H1 (cell line): ENCODE measurements around the gene ZBTB4. TPM values are rescaled to one million over a fixed set of nuclear protein-coding genes. Genes with fewer than 3 reads are reported as not detected.

ENCODE experiments used
- CTCF ChIA-PET: fragments of 300-600 bp; sonication (Branson Sonifier 250); formaldehyde crosslinking; loops from one replicate; lab custom pipeline; 2021; ENCODE audit not compliant: partially characterized antibody; lab: Charles Lee
- POLR2A ChIA-PET: fragments of 300-600 bp; sonication (Branson Sonifier 250); formaldehyde crosslinking; loops from one replicate; lab custom pipeline; 2021; ENCODE audit warnings: inconsistent platforms; ENCODE audit not compliant: partially characterized antibody; lab: Charles Lee
- DNase-seq, 2 experiments: peaks; one replicate each; pipeline versions ENCODE4 v3.0.0 to v3.0.0-alpha.2; 2010 to 2022; ENCODE audit warnings: low spot score in 2 of 2, low read depth in 1 of 2, mixed read lengths in 1 of 2
- FAIRE-seq: peaks from 2 replicates; lab custom pipeline; 2011; peaks lifted over from hg19 to GRCh38; lab: Jason Lieb, UNC
- H2AFZ ChIP-seq: 2 replicates; pipeline ENCODE4 v1.8.1; 2012; ENCODE audit warnings: low read length, inconsistent platforms
- H2AK5ac ChIP-seq: 2 replicates; pipeline ENCODE4 v1.6.1; 2013; ENCODE audit warnings: low read depth, low read length
- H2BK120ac ChIP-seq: replicated peaks from 2 replicates; pipeline ENCODE3; 2013; ENCODE audit warnings: low read depth, low read length, inconsistent platforms
- H2BK12ac ChIP-seq: 2 replicates; pipeline ENCODE4 v1.6.1; 2013; ENCODE audit warnings: low read depth, low read length
- H2BK15ac ChIP-seq: 2 replicates; pipeline ENCODE4 v1.6.1; 2013; ENCODE audit warnings: low read length
- H2BK20ac ChIP-seq: 2 replicates; pipeline ENCODE4 v1.6.1; 2013; ENCODE audit warnings: low read length
- H2BK5ac ChIP-seq: 2 replicates; pipeline ENCODE4 v1.6.1; 2013; ENCODE audit warnings: low read depth, low read length
- H3K14ac ChIP-seq: 2 replicates; pipeline ENCODE4 v1.6.1; 2013; ENCODE audit warnings: inconsistent platforms; ENCODE audit not compliant: insufficient read length
- H3K18ac ChIP-seq: 2 replicates; pipeline ENCODE4 v1.6.1; 2013; ENCODE audit warnings: low read length; ENCODE audit errors: extremely low read depth
- H3K23ac ChIP-seq: 2 replicates; pipeline ENCODE4 v1.6.1; 2013; ENCODE audit warnings: inconsistent platforms; ENCODE audit not compliant: insufficient read length
- H3K23me2 ChIP-seq: 2 replicates; pipeline ENCODE4 v1.6.1; 2013; ENCODE audit warnings: low read depth, low read length
- H3K27ac ChIP-seq: 2 replicates; pipeline ENCODE4 v1.6.1; 2011; ENCODE audit warnings: low read depth, low read length, inconsistent platforms
- H3K27me3 ChIP-seq, 4 experiments: replicated peaks in 1 of 4; 1 replicate in 1 of 4; 2 replicates in 3 of 4; pipeline versions ENCODE4 v1.6.1 to v1.8.1; 2011 to 2013; ENCODE audit warnings: low read length in 3 of 4, mild to moderate bottlenecking in 3 of 4, inconsistent platforms in 2 of 4, mixed read lengths in 2 of 4, moderate library complexity in 1 of 4; ENCODE audit not compliant: control insufficient read depth in 3 of 4, insufficient read depth in 3 of 4; ENCODE audit errors: extremely low read depth in 1 of 4
- H3K36me3 ChIP-seq, 4 experiments: 2 replicates each; pipeline versions ENCODE4 v1.6.1 to v1.8.1; 2011 to 2013; ENCODE audit warnings: mild to moderate bottlenecking in 4 of 4, low read length in 3 of 4, moderate library complexity in 2 of 4, control low read depth in 1 of 4, inconsistent platforms in 1 of 4; ENCODE audit not compliant: insufficient read depth in 4 of 4, control insufficient read depth in 2 of 4
- H3K4ac ChIP-seq: replicated peaks from 2 replicates; pipeline ENCODE3; 2013; ENCODE audit warnings: low read length, low read depth, mixed read lengths, inconsistent platforms; ENCODE audit not compliant: insufficient read length
- H3K4me1 ChIP-seq, 4 experiments: replicated peaks in 1 of 4; 1 replicate in 1 of 4; 2 replicates in 3 of 4; pipeline versions ENCODE4 v1.6.1 to v1.8.1; 2011 to 2013; ENCODE audit warnings: low read length in 3 of 4, inconsistent platforms in 2 of 4, mixed read lengths in 1 of 4; ENCODE audit not compliant: insufficient read depth in 4 of 4, control insufficient read depth in 3 of 4
- H3K4me2 ChIP-seq, 2 experiments: 2 replicates each; pipeline versions ENCODE4 v1.6.1 to v1.8.1; 2011 to 2013; ENCODE audit warnings: low read depth in 2 of 2, low read length in 2 of 2, control low read depth in 1 of 2, inconsistent platforms in 1 of 2, mild to moderate bottlenecking in 1 of 2; ENCODE audit not compliant: insufficient read depth in 1 of 2
- H3K4me3 ChIP-seq, 4 experiments: fragments of 200-600, 300-600 bp in 1 of 4; sonication (generic), shearing (Covaris generic), sonication (Bioruptor Twin) in 1 of 4; 2 replicates each; pipeline versions ENCODE4 v1.5.1 to v1.8.1; 2011 to 2016; ENCODE audit warnings: low read length in 4 of 4, low read depth in 3 of 4, control low read depth in 2 of 4, inconsistent platforms in 2 of 4, mild to moderate bottlenecking in 2 of 4, mixed read lengths in 1 of 4, moderate library complexity in 1 of 4; ENCODE audit not compliant: insufficient read depth in 2 of 4; ENCODE audit errors: extremely low read depth in 1 of 4
- H3K56ac ChIP-seq: replicated peaks from 2 replicates; pipeline ENCODE3; 2013; ENCODE audit warnings: low read depth, mild to moderate bottlenecking, mixed read lengths, low read length, inconsistent platforms; ENCODE audit not compliant: insufficient read length
- H3K79me1 ChIP-seq: 2 replicates; pipeline ENCODE4 v1.6.1; 2013; ENCODE audit warnings: low read depth, low read length, control low read depth
- H3K79me2 ChIP-seq, 2 experiments: 2 replicates each; pipeline versions ENCODE4 v1.6.1 to v1.8.1; 2012 to 2013; ENCODE audit warnings: low read length in 2 of 2, mild to moderate bottlenecking in 2 of 2, inconsistent platforms in 1 of 2; ENCODE audit not compliant: insufficient read depth in 2 of 2, control insufficient read depth in 1 of 2
- H3K9ac ChIP-seq, 4 experiments: replicated peaks in 1 of 4; 1 replicate in 1 of 4; 2 replicates in 3 of 4; pipeline versions ENCODE4 v1.6.1 to v1.8.1; 2011 to 2013; ENCODE audit warnings: low read depth in 3 of 4, low read length in 3 of 4, control low read depth in 2 of 4, mild to moderate bottlenecking in 2 of 4, moderate library complexity in 2 of 4, inconsistent platforms in 1 of 4; ENCODE audit errors: extremely low read depth in 1 of 4
- H3K9me3 ChIP-seq, 2 experiments: 2 replicates each; pipeline versions ENCODE4 v1.6.1 to v1.8.1; 2012 to 2013; ENCODE audit warnings: mild to moderate bottlenecking in 2 of 2, moderate library complexity in 2 of 2, control low read depth in 1 of 2, inconsistent platforms in 1 of 2, low read depth in 1 of 2, low read length in 1 of 2, mixed read lengths in 1 of 2; ENCODE audit not compliant: insufficient read depth in 2 of 2
- H4K20me1 ChIP-seq, 2 experiments: replicated peaks in 1 of 2; 2 replicates each; pipeline versions ENCODE3 to v1.8.1; 2011 to 2013; ENCODE audit warnings: inconsistent platforms in 2 of 2, low read length in 2 of 2, mild to moderate bottlenecking in 1 of 2; ENCODE audit not compliant: insufficient read depth in 2 of 2, control insufficient read depth in 1 of 2
- H4K5ac ChIP-seq: 2 replicates; pipeline ENCODE4 v1.6.1; 2013; ENCODE audit warnings: low read length, low read depth, mixed read lengths, inconsistent platforms; ENCODE audit not compliant: insufficient read length
- H4K8ac ChIP-seq: 2 replicates; pipeline ENCODE4 v1.8.0; 2013; ENCODE audit warnings: mild to moderate bottlenecking, moderate library complexity, low read length, inconsistent platforms; ENCODE audit not compliant: insufficient read depth; ENCODE audit errors: extremely low read depth
- H4K91ac ChIP-seq: replicated peaks from 2 replicates; pipeline ENCODE3; 2013; ENCODE audit warnings: low read length, mixed read lengths, inconsistent platforms; ENCODE audit not compliant: insufficient read length
- MAFK ChIP-seq: IDR thresholded peaks from 2 replicates; pipeline ENCODE4 v1.6.1; 2012; ENCODE audit warnings: low read depth, mild to moderate bottlenecking, improper control_type of control experiment, low read length
- SP1 ChIP-seq: IDR thresholded peaks from 2 replicates; pipeline ENCODE4 v1.6.1; 2011; ENCODE audit warnings: low read depth, low read length
- WGBS, 2 experiments: shearing (Covaris generic) in 1 of 2; methylation state at CpG; one replicate each; pipeline versions ENCODE4 v1.1.6 to v1.1.7; 2013 to 2015; ENCODE audit warnings: low lambda C conversion rate in 2 of 2, mixed read lengths in 2 of 2, inconsistent platforms in 1 of 2, low coverage in 1 of 2, missing lambda C conversion rate in 1 of 2; ENCODE audit not compliant: insufficient replicate concordance in 2 of 2, insufficient coverage in 1 of 2, insufficient read length in 1 of 2; ENCODE audit errors: extremely low coverage in 1 of 2, missing lambda C conversion rate in 1 of 2; 5-methylcytosine and 5-hydroxymethylcytosine counted together
- polyA plus RNA-seq, 7 experiments: library from polyadenylated mRNA; depleted of rRNA in 3 of 7; stranded (reverse) in 5 of 7; unstranded in 2 of 7; fragments of >200 nt in 5 of 7; fragments of 200-250 nt in 2 of 7; gene quantifications; 1 replicate in 5 of 7; 2 replicates in 1 of 7; 4 replicates in 1 of 7; pipeline versions ENCODE4 v1.2.1 to v1.2.3, GENCODE V29; 2011 to 2013; ENCODE audit warnings: missing spikeins in 2 of 7, mixed read lengths in 2 of 7
- total RNA-seq: library from RNA; stranded (reverse); fragmentation: NEBNext Ultra II Directional; extraction: Animal tissue kit (Norgen Biotek cat#: 25700); gene quantifications from 2 replicates; pipeline ENCODE4 v1.2.1, GENCODE V29; 2021

ZBTB4 gene
- total and polyA plus RNA-seq, 2 of the 8 experiments (the other 6 are each of a cell fraction or from before 2014, with no cell fraction given) = 5.9 to 10.1 TPM

DNA sequence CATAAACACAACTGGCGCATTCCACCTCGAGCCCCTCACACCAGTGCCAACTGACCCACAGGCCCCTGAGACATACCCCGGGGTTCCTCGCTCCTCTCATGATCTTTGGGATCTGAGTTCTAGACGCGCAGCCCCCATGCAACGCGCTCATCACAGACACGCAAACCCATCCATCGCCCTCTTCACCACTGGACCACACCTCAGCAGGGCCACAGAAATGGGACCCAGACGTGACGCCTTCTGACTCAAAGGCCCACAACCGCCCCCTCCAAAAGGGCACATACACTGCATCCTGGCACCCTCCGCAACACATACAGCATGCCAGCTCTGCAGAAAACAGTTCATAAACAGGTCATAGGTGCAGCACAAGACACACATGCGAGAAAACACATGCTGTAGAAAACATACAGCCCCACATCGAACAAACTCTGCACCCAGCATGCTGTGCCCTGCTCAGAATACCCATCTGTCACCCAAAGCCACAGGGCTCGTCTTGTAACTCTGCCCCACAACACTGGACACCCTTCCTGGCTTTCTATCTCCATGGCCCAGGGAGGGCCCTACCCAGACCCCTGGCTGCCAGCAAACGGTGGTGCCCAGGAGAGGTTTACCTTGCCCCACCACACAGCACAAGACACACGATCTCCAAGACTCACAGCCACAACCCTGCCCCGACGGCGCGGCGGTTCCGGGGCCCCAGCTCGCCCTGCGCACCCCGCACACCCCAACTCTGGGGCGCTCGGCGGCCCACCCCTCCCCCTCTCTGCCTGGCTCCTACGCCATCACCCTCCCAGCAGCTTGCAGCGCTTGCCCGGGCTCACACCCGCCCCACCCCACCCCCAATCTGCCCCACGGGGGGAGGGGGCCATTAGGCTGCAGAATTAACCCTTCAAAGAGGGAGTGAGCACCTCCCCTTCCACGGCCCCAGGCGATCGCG is 887 bp downstream of the ZBTB4 start:
- CTCF ChIA-PET = interaction anchor here (0.9 to 3.3 kb wide), 6 partner anchors 10 to 42 kb away, joined by 3 to 17 read pairs (median 4); partner anchors contain the start of gene TMEM102
- peak overlapping the region; percentile 41 to 94 (median 50) for H3K4me3 ChIP-seq
- no peak for FAIRE-seq
- TF ChIP-seq SP1 (no peak), MAFK (no peak)

More for the DNA sequence above, 887 bp downstream of the ZBTB4 start:
- Histone ChIP-seq H3K23me2 (peaks cover 16% of the 10 kb centered on the region), H4K20me1 (peaks cover 0 to 5% of the 10 kb centered on the region in 2 experiments), H3K18ac (peak overlapping the region; percentile 71), H3K36me3 (no peaks in the 10 kb centered on the region), H3K4me1 (peaks cover 2 to 28% (median 21%) of the 10 kb centered on the region in 4 experiments), H3K79me1 (peaks cover 12% of the 10 kb centered on the region), H3K4ac (peak overlapping the region; percentile 95), H3K27ac (peak overlapping the region; percentile 56), H3K14ac (no peak overlapping the region), H3K9me3 (no peaks in the 10 kb centered on the region), H2BK20ac (peak overlapping the region; percentile 15; the same call in 1 of the 2 replicates), H2BK15ac (peak overlapping the region; percentile 55), H2AFZ (no peak overlapping the region), H4K5ac (peak overlapping the region; percentile 51), H3K23ac (no peak overlapping the region), H4K91ac (peak overlapping the region; percentile 42), H3K56ac (peak overlapping the region; percentile 77), H4K8ac (peak overlapping the region; percentile 93), H3K9ac (peak overlapping the region in 3 of 4 experiments; percentile 48 to 65 (median 62); a peak in 6 of 7 replicates), H3K27me3 (no peaks in the 10 kb centered on the region; a peak in 1 of 7 replicates), H2BK120ac (peak overlapping the region; percentile 24), H2BK12ac (peak overlapping the region; percentile 82; the same call in 1 of the 2 replicates), H2AK5ac (0 out of 2 replicates have a peak overlapping the region, but pooled peaks have one; percentile 16), H3K4me2 (peak overlapping the region; percentile 71 to 97), H2BK5ac (peak overlapping the region; percentile 66; the same call in 1 of the 2 replicates), H3K79me2 (peaks cover 0 to 31% of the 10 kb centered on the region in 2 experiments; a peak in 2 of 4 replicates)
- POLR2A ChIA-PET = interaction anchor here (0.8 to 14.3 kb wide), 12 partner anchors 8 to 97 kb away, joined by 3 to 339 read pairs (median 5); partner anchors contain the start of genes CHRNB1, FGF11, POLR2A and TMEM102
- 65% methylated on average over 23 of the region's 40 CpGs; no CpG with 5 or more reads in 1 of the 2 experiments for WGBS, 2 experiments
- DNase-seq = peak in 1 of 2 experiments; percentile 69
